Measurements from ENCODE around the gene ATF6B.
"Not testable (repeated sequence)": the region's sequence is repeated elsewhere in the genome, so short reads cannot be mapped to it uniquely, and the experiment has no call there.

The ATF6B gene

GRCh38 chr6:32154514-32155161 is 26.6 kb upstream of the ATF6B start:
- peak; percentile 28 for DNase-seq (ENCODE audit: low read depth)

GRCh38 chr6:32153564-32154513 is 25.8 kb upstream of the ATF6B start, which contains the start of gene PPT2:
Gene PPT2 (plus strand): TSS chr6:32154141. CDS start chr6:32154595, 454 bp downstream.
- peak; percentile 52 for DNase-seq (ENCODE audit: low read depth)

DNA sequence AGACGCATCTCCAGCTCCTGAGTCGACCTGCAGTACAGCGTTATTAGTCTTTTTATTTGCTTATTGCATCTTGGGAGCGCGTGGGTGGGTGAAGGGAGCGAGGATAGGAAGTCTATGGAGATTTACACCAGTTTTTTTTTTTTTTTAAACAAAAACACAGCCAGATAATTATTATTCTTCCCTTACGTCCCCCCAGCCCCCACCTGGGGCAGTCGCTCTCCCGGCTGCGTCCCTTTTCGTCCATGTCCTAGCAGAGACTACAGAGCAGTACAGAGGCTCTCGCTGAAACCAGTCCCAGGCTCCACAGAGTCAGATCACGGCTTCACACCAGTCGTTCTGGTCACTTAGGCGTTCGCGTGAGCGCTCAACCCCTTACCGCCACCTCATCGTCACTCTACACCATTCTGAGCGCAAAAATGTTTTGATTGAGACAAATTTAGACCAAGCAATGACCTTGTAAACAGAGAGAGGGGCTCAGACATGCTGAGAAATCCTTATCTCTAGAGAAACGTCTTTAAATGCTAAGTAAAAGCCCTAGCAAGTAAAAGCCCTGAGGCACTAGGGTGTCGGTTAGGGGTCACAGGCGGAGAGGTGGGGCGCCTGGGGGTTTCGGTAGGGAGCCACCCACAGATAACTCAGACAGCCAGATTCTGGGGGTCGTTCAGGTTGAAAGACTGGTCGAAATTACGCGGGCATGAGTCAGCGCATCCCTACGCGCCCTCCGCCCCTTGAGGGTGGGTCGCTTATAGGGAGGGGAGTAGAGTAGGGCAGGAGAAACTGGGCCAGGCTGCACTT is 24.9 kb upstream of the ATF6B start:
- no peak for DNase-seq (ENCODE audit: low read depth)

DNA sequence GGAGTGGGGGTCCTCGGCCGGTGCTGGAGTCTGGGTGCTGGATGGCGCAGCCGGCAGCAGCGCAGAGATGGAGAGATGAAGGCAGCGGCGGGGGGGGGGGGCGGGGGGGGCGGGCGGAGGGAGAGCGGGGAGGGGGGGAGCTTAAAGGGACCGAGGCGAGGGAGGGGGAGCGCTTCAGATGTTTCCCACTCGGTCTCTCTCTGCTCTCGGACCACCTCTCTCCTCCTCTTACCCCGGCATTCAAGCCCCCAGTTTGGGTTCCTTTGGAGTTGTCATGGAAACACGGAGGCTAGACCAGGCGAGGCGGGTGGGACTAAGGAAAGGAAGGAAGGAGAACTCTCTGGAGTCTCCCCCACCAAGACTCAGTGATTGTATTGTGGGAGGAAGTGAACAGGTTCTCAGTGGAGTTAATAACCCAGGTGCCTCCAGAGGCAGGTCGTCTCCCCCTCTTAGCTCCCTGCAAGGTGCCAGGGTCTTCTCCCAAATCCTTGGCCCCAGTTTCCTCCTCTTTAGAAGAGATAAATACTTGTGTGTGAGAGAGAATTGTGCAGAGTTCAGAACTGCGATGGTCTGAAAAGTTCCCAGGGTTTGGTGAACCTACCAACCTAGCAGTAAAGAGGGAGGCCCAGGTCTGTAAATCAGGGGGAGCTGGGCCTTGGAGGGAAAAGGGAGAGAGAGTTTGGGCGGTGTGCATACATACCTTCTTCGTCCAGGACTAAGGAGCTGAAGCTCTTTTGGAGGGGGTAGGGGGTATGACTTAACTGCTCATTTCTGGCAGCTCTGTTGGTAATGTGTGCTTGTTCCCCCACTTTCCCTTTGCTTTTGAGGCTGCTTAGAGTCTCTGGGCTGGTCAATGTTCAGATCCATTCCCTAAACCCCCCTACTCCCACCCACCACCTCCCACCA is 24.1 kb upstream of the ATF6B start, which contains the start of gene PRRT1:
TSS of gene PRRT1 (minus strand) at position 77 of the 906 bp plus-strand sequence. CDS start 112 bp downstream, outside the sequence.
- no peak for DNase-seq (ENCODE audit: low read depth)

DNA sequence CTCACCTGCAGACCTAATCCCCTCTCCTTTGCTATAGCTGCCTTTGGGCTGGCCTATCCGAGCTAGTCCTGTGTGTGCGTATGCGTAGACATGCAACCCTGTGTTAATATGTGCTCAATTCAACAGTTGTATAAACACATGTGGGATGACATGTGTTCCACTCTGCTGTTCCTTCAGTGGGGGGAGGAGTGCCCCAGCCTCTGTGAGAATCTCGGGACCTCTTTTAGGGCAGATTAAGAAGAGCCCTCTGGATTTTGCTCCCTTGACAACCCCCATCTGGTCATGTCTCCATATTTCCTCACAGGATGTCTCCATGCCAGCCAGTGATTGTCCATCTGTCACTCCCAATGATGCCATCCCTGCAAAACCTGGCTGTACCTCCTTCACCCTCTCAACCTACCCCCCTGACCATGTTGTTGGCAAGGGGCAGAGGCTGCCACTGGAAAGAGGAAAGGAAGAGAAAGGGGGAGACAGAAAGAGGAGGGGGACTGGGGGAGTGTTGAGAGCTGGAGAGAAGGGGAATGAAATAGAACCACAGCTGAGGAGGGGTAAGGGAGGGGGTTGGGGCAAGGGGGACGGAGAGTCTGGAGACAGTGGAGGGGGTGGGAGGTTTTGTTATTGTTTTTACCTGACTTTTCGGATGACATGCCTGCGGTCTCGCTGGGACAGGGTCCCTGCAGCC is 23.3 kb upstream of the ATF6B start:
- DNase-seq (ENCODE audit: low read depth): no peak

GRCh38 chr6:32149932-32150870 is 22.2 kb upstream of the ATF6B start:
- no peak for DNase-seq (ENCODE audit: low read depth)

- no peak for DNase-seq (ENCODE audit: low read depth)
Observed at GRCh38 chr6:32149092-32149755, 21.2 kb upstream of the ATF6B start.

- DNase-seq (ENCODE audit: low read depth): peak; percentile 32
Observed at GRCh38 chr6:32148289-32149091, 20.4 kb upstream of the ATF6B start.

- DNase-seq (ENCODE audit: low read depth): no peak
Observed at GRCh38 chr6:32147401-32148132, 19.5 kb upstream of the ATF6B start.

GRCh38 chr6:32146687-32147086 is 18.6 kb upstream of the ATF6B start:
- no peak for DNase-seq (ENCODE audit: low read depth)

GRCh38 chr6:32146287-32146686 is 18.2 kb upstream of the ATF6B start:
- DNase-seq (ENCODE audit: low read depth): no peak

- not testable (repeated sequence) for DNase-seq (ENCODE audit: low read depth)
Observed at GRCh38 chr6:32144238-32144637, 16.2 kb upstream of the ATF6B start.

DNA sequence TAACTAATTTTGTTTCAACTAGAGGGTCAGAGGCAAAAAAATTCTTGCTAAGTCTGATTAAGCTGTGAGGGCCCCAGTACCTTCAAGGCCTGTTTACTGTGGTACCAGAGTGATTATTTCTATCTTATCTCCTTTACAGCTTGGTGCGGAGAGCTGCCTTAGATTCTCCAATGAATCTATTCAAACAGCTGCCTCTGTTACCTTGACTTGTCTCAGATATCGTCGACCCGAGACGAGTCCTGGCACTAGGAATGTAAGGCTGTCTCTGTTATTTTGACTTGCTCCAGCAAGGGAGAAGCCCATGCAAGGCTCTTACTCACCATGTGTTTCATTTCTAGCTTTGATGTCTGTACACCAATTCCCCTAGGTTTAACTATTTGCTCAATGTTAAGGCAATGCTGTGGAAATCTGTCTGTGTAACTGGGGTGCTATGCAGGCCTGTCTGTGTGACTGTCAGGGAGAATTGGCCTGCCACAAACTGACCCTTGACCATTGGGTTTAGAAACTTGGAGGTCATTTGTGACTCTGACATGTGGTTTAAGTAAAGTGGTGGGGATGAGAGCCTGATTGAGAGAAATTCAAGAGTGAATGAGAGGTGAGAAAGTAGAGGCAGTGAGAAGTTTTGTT is 12.5 kb upstream of the ATF6B start:
- DNase-seq (ENCODE audit: low read depth): no peak

GRCh38 chr6:32139590-32139989 is 11.5 kb upstream of the ATF6B start:
- no peak for DNase-seq (ENCODE audit: low read depth)

- DNase-seq (ENCODE audit: low read depth): no peak
Observed at GRCh38 chr6:32137454-32137853, 9.4 kb upstream of the ATF6B start.

DNA sequence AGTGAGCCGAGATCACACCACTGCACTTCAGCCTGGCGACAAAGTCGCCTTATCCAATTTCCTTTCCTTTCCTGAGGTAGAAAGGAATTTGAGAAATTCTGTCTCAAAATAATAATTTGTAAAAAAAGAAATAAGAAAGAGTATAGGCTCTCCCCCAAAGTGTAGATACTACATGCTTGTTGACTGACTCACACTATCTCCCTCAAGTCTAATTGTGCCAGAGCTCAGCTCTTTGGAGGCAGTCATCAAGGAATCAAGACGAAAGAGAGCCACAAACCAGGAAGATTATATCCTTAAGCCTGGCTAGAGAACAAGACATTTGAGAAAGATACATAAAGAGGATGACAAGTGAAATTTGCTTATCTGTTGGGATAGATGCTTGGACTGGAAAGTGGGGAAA is 5.7 kb upstream of the ATF6B start:
- DNase-seq (ENCODE audit: low read depth): no peak

GRCh38 chr6:32132110-32132509 is 4.1 kb upstream of the ATF6B start:
- DNase-seq (ENCODE audit: low read depth): no peak

Data from T-helper 22 cell (primary cell).